HG03520 (cell line): ENCODE data around the gene CTXN1.
"Not testable (repeated sequence)": the region's sequence is repeated elsewhere in the genome, so short reads cannot be mapped to it uniquely, and the experiment has no call there.

Source experiments
- ATAC-seq: cut with Tn5 transposase; IDR thresholded peaks from one replicate; pipeline ENCODE4 v1.9.1; 2021; ENCODE audit warnings: mild to moderate bottlenecking, moderate library complexity; ENCODE audit not compliant: unreplicated experiment

The CTXN1 gene

DNA sequence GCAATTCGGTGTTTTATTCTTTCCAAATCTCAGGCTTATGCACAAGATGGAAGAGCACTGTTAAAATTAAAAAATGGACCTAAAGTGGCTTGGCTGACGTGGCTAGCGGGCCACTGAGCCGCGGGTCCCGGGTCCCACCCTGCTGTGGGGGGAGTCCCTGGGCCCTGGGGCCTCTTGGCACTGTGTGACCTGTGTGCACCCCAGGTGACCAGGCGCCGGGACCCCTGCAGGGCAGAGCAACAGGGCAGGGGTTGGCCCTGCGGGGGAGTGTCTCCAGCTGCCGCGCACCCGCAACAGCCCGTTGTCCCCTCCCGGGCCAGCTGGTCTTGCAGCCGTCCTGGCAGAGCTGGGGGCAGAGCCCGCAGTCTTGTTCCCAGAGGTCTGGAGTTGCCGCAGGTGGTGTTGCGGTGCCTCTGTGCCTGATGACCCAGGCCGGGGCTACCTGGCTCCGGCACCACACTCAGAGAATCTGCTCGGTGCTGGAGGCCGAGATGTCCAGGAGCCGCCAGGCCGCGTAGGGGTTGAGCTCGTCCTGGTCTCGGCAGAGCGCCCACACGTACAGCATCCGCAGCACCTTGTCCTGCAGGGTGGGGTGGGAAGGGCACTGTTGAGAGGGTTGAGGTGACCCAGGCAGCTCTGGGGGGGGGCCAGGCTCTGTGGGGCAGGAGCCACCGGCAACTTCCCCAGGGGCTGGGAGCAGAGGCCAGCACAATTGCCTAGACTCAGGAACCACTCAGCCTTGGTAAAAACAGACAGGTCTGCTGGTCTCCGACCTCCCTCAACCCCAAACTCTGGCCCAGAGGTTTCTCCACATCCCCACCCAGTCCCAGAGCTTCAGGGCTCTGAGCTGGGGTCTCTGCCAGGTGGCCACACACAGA is 1.0 kb upstream of the CTXN1 start:
- no peak for ATAC-seq

- ATAC-seq, result no peak
Observed at GRCh38 chr19:7925171-7925851, 624 bp downstream of the CTXN1 start.

GRCh38 chr19:7924651-7925170 is 1.2 kb downstream of the CTXN1 start:
- ATAC-seq, result no peak

- no peak for ATAC-seq
Observed at GRCh38 chr19:7924241-7924640, 1.7 kb downstream of the CTXN1 start.

- no peak for ATAC-seq
Observed at GRCh38 chr19:7923295-7924191, 2.4 kb downstream of the CTXN1 start.

DNA sequence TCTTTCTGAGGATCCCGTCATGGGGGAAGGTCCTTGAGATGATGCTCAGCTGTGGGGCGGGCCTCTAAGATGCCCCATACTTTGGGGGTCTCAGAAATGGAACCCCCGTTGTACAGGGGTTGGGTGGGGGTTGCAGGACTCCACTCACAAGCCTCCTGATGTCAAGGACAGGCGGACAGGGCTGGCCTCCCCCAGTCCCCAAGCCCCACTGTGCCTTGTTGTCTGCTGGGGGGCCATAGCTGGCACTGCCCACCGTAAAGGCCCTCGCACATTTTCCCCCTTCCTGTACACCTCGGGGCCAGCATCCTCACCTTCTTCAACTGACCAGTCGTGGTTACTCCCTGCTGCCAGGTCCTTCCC is 3.1 kb downstream of the CTXN1 start:
- ATAC-seq, result no peak

GRCh38 chr19:7921967-7922835 is 3.7 kb downstream of the CTXN1 start:
- ATAC-seq, result no peak

- no peak for ATAC-seq
Observed at GRCh38 chr19:7921302-7921966, 4.5 kb downstream of the CTXN1 start.

- peak; percentile 36 for ATAC-seq
Observed at GRCh38 chr19:7920519-7921301, 5.2 kb downstream of the CTXN1 start.

DNA sequence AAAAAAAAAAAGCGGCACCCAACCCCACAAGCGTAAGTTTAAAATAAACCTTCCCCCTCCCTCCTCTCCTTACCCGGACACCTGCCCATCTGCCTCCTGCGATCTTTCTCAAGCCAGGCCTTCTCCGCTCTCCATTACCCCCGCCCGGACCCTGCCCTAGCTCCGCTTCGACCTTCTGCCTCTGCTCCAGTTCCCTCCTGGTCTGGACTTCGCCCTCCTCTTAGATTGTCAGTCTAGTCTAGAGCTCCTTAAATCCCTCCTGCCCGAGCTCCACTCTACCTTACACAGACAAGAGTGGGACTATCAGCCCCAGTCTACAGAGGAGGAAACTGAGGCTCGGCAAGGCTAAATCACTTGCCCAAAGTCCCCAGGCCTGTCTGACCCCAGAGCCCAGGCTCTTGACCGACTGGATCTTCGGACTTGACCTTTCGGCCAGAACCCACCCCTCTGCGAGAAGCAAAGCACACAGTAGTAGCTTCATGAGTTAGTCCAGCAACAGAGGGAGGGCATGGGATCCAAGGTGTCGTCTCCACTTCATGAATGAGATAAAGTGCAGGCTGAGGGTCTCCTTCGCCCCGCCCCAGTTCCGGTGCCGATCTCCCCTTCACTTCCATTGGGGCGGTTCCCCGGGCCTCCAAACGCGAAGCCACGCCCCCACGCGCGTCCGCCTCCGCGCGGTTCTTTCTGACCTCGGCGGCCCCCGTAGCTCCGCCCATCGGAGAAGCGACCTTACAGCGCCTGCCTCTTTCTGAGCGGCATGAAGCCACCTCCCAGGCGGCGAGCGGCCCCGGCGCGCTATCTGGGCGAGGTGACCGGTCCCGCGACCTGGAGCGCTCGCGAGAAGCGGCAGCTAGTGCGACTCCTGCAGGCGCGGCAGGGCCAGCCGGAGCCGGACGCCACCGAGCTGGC is 6.1 kb downstream of the CTXN1 start, which contains the start of gene SNAPC2:
TSS of gene SNAPC2 (plus strand) at position 729 of the 909 bp plus-strand sequence. CDS start at position 758, 29 bp downstream.
- ATAC-seq, result peak; percentile 43

- ATAC-seq, result no peak
Observed at GRCh38 chr19:7918615-7919421, 7.1 kb downstream of the CTXN1 start.

DNA sequence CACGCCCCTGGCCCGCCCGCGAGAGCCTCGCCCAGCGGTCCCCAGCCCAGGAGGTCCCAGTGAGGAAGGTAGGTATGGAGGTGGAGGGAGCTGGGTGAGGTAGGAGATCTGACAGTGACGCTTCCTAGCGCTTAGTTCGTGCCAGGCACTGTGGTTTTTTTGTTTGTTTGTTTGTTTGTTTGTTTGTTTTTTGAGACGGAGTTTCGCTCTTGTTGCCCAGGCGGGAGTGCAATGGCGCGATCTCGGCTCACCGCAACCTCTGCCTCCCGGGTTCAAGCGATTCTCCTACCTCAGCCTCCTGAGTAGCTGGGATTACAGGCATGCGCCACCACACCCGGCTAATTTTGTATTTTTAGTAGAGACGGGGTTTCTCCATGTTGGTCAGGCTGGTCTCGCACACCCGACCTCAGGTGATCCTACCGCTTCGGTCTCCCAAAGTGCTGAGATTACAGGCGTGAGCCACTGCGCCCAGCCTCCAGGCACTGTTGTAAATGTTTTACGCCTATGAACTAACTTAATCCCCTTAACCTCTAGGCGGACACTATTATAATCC is 7.8 kb downstream of the CTXN1 start:
- ATAC-seq, result not testable (repeated sequence)

GRCh38 chr19:7917267-7918061 is 8.5 kb downstream of the CTXN1 start:
- no peak for ATAC-seq

- no peak for ATAC-seq
Observed at GRCh38 chr19:7916955-7917266, 9.0 kb downstream of the CTXN1 start.

- ATAC-seq, result no peak
Observed at GRCh38 chr19:7916103-7916954, 9.6 kb downstream of the CTXN1 start.
